ENCODE results near the gene SELPLG.

DNA sequence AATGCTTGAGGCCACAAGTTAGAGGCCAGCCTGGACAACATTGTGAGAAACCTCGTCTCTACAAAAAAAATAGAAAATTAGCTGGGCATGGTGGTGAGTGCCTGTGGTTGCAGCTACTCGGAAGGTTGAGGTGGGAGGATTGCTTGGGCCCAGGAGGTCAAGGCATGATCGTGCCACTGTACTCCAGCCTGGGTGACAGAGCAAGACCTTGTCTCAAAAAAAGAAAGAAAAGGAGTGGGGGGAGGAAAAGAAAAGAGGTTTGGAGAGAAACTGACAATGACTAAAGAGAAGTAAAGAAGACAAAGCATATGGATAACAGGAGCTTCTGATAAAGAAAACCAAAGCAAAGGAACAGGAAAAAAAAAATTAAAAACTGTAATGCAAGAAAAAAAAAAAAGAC is 37.4 kb upstream of the SELPLG start:
- TF ChIP-seq, protein P1, sequence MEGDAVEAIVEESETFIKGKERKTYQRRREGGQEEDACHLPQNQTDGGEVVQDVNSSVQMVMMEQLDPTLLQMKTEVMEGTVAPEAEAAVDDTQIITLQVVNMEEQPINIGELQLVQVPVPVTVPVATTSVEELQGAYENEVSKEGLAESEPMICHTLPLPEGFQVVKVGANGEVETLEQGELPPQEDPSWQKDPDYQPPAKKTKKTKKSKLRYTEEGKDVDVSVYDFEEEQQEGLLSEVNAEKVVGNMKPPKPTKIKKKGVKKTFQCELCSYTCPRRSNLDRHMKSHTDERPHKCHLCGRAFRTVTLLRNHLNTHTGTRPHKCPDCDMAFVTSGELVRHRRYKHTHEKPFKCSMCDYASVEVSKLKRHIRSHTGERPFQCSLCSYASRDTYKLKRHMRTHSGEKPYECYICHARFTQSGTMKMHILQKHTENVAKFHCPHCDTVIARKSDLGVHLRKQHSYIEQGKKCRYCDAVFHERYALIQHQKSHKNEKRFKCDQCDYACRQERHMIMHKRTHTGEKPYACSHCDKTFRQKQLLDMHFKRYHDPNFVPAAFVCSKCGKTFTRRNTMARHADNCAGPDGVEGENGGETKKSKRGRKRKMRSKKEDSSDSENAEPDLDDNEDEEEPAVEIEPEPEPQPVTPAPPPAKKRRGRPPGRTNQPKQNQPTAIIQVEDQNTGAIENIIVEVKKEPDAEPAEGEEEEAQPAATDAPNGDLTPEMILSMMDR (conservative IDR thresholded peaks at IDR 0.05; ENCODE audit: low read depth, low read length): no peak
- TF ChIP-seq, protein P2, sequence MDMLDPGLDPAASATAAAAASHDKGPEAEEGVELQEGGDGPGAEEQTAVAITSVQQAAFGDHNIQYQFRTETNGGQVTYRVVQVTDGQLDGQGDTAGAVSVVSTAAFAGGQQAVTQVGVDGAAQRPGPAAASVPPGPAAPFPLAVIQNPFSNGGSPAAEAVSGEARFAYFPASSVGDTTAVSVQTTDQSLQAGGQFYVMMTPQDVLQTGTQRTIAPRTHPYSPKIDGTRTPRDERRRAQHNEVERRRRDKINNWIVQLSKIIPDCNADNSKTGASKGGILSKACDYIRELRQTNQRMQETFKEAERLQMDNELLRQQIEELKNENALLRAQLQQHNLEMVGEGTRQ (IDR thresholded peaks at IDR 0.05; ENCODE audit: low read depth, low read length): no peak
- no peak for TF ChIP-seq CEBPB (IDR thresholded peaks at IDR 0.05; ENCODE audit: low read depth, low read length)
- no peak for TF ChIP-seq RFX5 (IDR thresholded peaks at IDR 0.05; ENCODE audit: low read depth, low read length)
- TF ChIP-seq RAD21 (IDR thresholded peaks at IDR 0.05; ENCODE audit: low read length): no peak
- no peak for TF ChIP-seq FOS (IDR thresholded peaks at IDR 0.05; ENCODE audit: low read depth, low read length)
- TF ChIP-seq POLR2A (IDR thresholded peaks at IDR 0.05; ENCODE audit: low read depth, low read length): no peak

Measured in IMR-90 (cell line).